ENCODE data around the gene MAP4K2. TPM values are rescaled to one million over a fixed set of nuclear protein-coding genes. Genes with fewer than 3 reads are reported as not detected.

MAP4K2 gene
- total and polyA plus RNA-seq, 9 of the 15 experiments (the other 6 are each of a cell fraction or from before 2014, with no cell fraction given): 0.13 to 14.5 (median 7.3) TPM

DNA sequence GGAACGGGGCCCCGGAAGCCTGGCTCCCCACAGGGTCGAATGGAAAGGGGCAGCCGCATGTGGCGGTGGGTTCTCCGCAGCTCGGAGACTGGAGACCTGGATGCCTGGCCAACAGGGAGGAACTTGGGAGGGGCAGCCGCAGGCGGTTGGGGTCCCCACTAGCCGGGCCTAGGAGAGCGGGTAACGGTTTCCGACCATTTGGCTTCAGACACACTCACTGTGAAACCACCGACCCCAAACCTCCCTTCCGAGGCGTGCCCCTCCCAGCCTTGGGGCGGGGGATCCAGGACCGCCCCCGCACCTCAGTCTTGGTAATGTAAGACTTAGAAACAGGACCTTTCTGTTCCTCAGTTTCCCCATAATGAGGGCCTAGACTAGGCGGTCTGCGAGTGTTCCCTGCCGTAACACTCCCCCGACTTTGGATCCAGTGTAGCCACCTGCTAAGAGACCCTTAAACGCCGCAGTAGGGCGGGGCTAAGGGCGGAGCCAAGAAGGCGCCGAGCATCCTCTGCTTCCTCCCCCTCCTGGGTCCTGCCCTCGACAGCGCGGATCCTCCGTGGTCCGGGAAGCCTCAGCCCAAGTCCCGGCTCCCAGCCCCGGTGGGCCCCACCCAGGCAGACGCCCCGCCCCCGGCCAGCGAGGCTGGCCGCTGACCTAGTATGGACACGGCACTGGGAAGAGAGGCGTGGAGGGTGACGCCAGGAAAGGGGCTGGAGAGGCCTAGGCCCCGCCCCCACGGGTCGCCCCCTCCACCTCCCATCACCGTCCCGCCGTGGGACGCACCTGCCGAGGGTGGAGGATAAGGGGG lies 57.3 kb downstream of the MAP4K2 start:
- ATAC-seq: peak; percentile 79
- H3K9me1 ChIP-seq (ENCODE audit: control insufficient read depth, insufficient read depth, low read length): no peaks in the 10 kb centered on the region
- H3K79me2 ChIP-seq (ENCODE audit: control insufficient read depth, insufficient read depth, low read length): no peaks in the 10 kb centered on the region
- H3K27me3 ChIP-seq (ENCODE audit: control insufficient read depth in 2 of 2, insufficient read depth in 2 of 2, low read length in 2 of 2): no peaks in the 10 kb centered on the region; a peak in 1 of 5 replicates
- peak overlapping the region; percentile 47 for H3K4me3 ChIP-seq
- no peaks in the 10 kb centered on the region; the same call in 1 of the 2 replicates for H4K20me1 ChIP-seq (replicated peaks; ENCODE audit: control insufficient read depth, insufficient read depth, low read length)
- no TSS peak for BruUV-seq (replicated peaks)
- H2AFZ ChIP-seq (ENCODE audit: low read depth, low read length): peak overlapping the region; percentile 85
- intact Hi-C loops (cut with micrococcal nuclease) (no loop called here), in situ Hi-C loops (cut with MboI) (no loop called here)
- no peaks in the 10 kb centered on the region for H3K9me3 ChIP-seq (replicated peaks; ENCODE audit: control insufficient read depth, insufficient read depth, low read depth, low read length)
- peak; percentile 78 for FAIRE-seq
- H3K36me3 ChIP-seq (ENCODE audit: control insufficient read depth, insufficient read depth, low read length): no peaks in the 10 kb centered on the region
- H3K4me1 ChIP-seq (replicated peaks in 1 of 2; ENCODE audit: control insufficient read depth in 2 of 2, insufficient read depth in 2 of 2, low read length in 2 of 2): peaks cover 12 to 61% of the 10 kb centered on the region in 2 experiments; a peak in 3 of 5 replicates
- 3% methylated on average over 37 of the region's 52 CpGs for WGBS (ENCODE audit: insufficient coverage, low coverage, missing lambda C conversion rate)
- H3K27ac ChIP-seq (ENCODE audit: extremely low read depth, low read depth, low read length): peak overlapping the region; percentile 73
- DNase-seq (ENCODE audit: extremely low read depth in 1 of 4, low spot score in 3 of 4): peak; percentile 86 to 94 (median 92)
- ChIA-PET CTCF (ENCODE audit: low intra/inter-chr PET ratio) (no interaction called here), POLR2A (interaction anchor here (0.6 to 2.0 kb wide), 4 partner anchors 14 to 151 kb away, joined by 3 to 18 read pairs (median 9); partner anchors contain the start of gene PYGM)
- H3K4me2 ChIP-seq (ENCODE audit: insufficient read depth, low read length): peak overlapping the region; percentile 77
- peak overlapping the region; percentile 61 to 89 for H3K9ac ChIP-seq (ENCODE audit: insufficient read depth in 1 of 2, low read depth in 2 of 2, low read length in 2 of 2)
- TF ChIP-seq FOXK1 (CRISPR knock-in tag; IDR thresholded peaks at IDR 0.05; ENCODE audit: borderline replicate concordance): no peak
- TF ChIP-seq TFAM (CRISPR knock-in tag; conservative IDR thresholded peaks at IDR 0.05): no peak
- TF ChIP-seq TCF7 (IDR thresholded peaks at IDR 0.05; ENCODE audit: borderline replicate concordance): no peak
- TF ChIP-seq BRD4 (IDR thresholded peaks at IDR 0.05): no peak
- TF ChIP-seq ZFX (CRISPR knock-in tag; IDR thresholded peaks at IDR 0.05): peak; percentile 71
- no peak for TF ChIP-seq YBX1 (IDR thresholded peaks at IDR 0.05)
- TF ChIP-seq, protein P1, sequence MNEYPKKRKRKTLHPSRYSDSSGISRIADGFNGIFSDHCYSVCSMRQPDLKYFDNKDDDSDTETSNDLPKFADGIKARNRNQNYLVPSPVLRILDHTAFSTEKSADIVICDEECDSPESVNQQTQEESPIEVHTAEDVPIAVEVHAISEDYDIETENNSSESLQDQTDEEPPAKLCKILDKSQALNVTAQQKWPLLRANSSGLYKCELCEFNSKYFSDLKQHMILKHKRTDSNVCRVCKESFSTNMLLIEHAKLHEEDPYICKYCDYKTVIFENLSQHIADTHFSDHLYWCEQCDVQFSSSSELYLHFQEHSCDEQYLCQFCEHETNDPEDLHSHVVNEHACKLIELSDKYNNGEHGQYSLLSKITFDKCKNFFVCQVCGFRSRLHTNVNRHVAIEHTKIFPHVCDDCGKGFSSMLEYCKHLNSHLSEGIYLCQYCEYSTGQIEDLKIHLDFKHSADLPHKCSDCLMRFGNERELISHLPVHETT (CRISPR knock-in tag; conservative IDR thresholded peaks at IDR 0.05 in 1 of 2, IDR thresholded peaks at IDR 0.05 in 1 of 2): no peak
- no peak for TF ChIP-seq ELF4 (CRISPR knock-in tag; IDR thresholded peaks at IDR 0.05)
- no peak for TF ChIP-seq CBFA2T3 (IDR thresholded peaks at IDR 0.05)
- TF ChIP-seq, protein P2, sequence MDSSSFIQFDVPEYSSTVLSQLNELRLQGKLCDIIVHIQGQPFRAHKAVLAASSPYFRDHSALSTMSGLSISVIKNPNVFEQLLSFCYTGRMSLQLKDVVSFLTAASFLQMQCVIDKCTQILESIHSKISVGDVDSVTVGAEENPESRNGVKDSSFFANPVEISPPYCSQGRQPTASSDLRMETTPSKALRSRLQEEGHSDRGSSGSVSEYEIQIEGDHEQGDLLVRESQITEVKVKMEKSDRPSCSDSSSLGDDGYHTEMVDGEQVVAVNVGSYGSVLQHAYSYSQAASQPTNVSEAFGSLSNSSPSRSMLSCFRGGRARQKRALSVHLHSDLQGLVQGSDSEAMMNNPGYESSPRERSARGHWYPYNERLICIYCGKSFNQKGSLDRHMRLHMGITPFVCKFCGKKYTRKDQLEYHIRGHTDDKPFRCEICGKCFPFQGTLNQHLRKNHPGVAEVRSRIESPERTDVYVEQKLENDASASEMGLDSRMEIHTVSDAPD (CRISPR knock-in tag; IDR thresholded peaks at IDR 0.05): no peak
- TF ChIP-seq, protein P3, sequence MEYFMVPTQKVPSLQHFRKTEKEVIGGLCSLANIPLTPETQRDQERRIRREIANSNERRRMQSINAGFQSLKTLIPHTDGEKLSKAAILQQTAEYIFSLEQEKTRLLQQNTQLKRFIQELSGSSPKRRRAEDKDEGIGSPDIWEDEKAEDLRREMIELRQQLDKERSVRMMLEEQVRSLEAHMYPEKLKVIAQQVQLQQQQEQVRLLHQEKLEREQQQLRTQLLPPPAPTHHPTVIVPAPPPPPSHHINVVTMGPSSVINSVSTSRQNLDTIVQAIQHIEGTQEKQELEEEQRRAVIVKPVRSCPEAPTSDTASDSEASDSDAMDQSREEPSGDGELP (CRISPR knock-in tag; IDR thresholded peaks at IDR 0.05; ENCODE audit: borderline replicate concordance): peak; percentile 21; the same call in 1 of the 2 replicates
- no peak for TF ChIP-seq NFATC3 (IDR thresholded peaks at IDR 0.05)
- no peak for TF ChIP-seq TAL1 (IDR thresholded peaks at IDR 0.05)
- no peak for TF ChIP-seq ETV1 (tag; conservative IDR thresholded peaks at IDR 0.05; ENCODE audit: low read depth)
- no peak for TF ChIP-seq ADNP (tag; IDR thresholded peaks at IDR 0.05)
- TF ChIP-seq, protein P4, sequence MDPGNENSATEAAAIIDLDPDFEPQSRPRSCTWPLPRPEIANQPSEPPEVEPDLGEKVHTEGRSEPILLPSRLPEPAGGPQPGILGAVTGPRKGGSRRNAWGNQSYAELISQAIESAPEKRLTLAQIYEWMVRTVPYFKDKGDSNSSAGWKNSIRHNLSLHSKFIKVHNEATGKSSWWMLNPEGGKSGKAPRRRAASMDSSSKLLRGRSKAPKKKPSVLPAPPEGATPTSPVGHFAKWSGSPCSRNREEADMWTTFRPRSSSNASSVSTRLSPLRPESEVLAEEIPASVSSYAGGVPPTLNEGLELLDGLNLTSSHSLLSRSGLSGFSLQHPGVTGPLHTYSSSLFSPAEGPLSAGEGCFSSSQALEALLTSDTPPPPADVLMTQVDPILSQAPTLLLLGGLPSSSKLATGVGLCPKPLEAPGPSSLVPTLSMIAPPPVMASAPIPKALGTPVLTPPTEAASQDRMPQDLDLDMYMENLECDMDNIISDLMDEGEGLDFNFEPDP (CRISPR knock-in tag; IDR thresholded peaks at IDR 0.05): no peak
- peak; percentile 17; the same call in 1 of the 2 replicates for TF ChIP-seq ZBTB17 (CRISPR knock-in tag; IDR thresholded peaks at IDR 0.05)
- no peak for TF ChIP-seq ZNF143 (CRISPR knock-in tag; IDR thresholded peaks at IDR 0.05)

Measured in K562 (cell line).